ENCODE data around the gene EEF1AKMT3. TPM values are rescaled to one million over a fixed set of nuclear protein-coding genes. Genes with fewer than 3 reads are reported as not detected.

EEF1AKMT3 gene
- total RNA-seq, 3 donors from 2014 or later: 5.3 to 7.3 (median 6.2) TPM

GRCh38 chr12:57729321-57729844 is 43.0 kb upstream of the EEF1AKMT3 start:
- Histone ChIP-seq H3K4me1 (ENCODE audit: low read depth) (peaks cover 3% of the 10 kb centered on the region), H3K4me3 (no peak overlapping the region), H3K36me3 (ENCODE audit: low read depth) (no peaks in the 10 kb centered on the region), H3K9me3 (no peaks in the 10 kb centered on the region)
- DNase-seq: no peak
- TF ChIP-seq CTCF (IDR thresholded peaks at IDR 0.05): no peak
- no peak for ATAC-seq
- intact Hi-C loops (cut with DNase I, micrococcal nuclease): no loop called here

GRCh38 chr12:57730336-57731067 is 41.9 kb upstream of the EEF1AKMT3 start:
- no peak for DNase-seq
- Histone ChIP-seq H3K9me3 (no peaks in the 10 kb centered on the region), H3K36me3 (ENCODE audit: low read depth) (no peaks in the 10 kb centered on the region), H3K4me3 (no peak overlapping the region), H3K4me1 (ENCODE audit: low read depth) (peaks cover 3% of the 10 kb centered on the region)
- intact Hi-C loops (cut with DNase I, micrococcal nuclease): no loop called here
- ATAC-seq: no peak
- TF ChIP-seq CTCF (IDR thresholded peaks at IDR 0.05): no peak

- H3K36me3 ChIP-seq (ENCODE audit: low read depth): no peaks in the 10 kb centered on the region
- H3K4me1 ChIP-seq (ENCODE audit: low read depth): no peaks in the 10 kb centered on the region
- no peak for DNase-seq
- ATAC-seq: no peak
- no peak overlapping the region for H3K4me3 ChIP-seq
- intact Hi-C loops (cut with DNase I, micrococcal nuclease): no loop called here
- no peak for TF ChIP-seq CTCF (IDR thresholded peaks at IDR 0.05)
- no peaks in the 10 kb centered on the region for H3K9me3 ChIP-seq
Measured at GRCh38 chr12:57731411-57732080, 40.9 kb upstream of the EEF1AKMT3 start.

- H3K9me3 ChIP-seq: no peaks in the 10 kb centered on the region
- H3K4me1 ChIP-seq (ENCODE audit: low read depth): no peaks in the 10 kb centered on the region
- no peaks in the 10 kb centered on the region for H3K36me3 ChIP-seq (ENCODE audit: low read depth)
- no peak overlapping the region for H3K4me3 ChIP-seq
- intact Hi-C loops (cut with DNase I, micrococcal nuclease): no loop called here
- ATAC-seq (no peak), DNase-seq (no peak)
- TF ChIP-seq CTCF (IDR thresholded peaks at IDR 0.05): no peak
Measured at GRCh38 chr12:57732270-57732669, 40.1 kb upstream of the EEF1AKMT3 start.

- H3K4me3 ChIP-seq: no peak overlapping the region
- no peak for ATAC-seq
- no peaks in the 10 kb centered on the region for H3K36me3 ChIP-seq (ENCODE audit: low read depth)
- intact Hi-C loops (cut with DNase I, micrococcal nuclease): no loop called here
- no peaks in the 10 kb centered on the region for H3K9me3 ChIP-seq
- peaks cover 7% of the 10 kb centered on the region for H3K4me1 ChIP-seq (ENCODE audit: low read depth)
- no peak for DNase-seq
- TF ChIP-seq CTCF (IDR thresholded peaks at IDR 0.05): no peak
Measured at GRCh38 chr12:57732726-57733593, 39.5 kb upstream of the EEF1AKMT3 start.

All from mucosa of descending colon (tissue), 3 donors.